Kidney glomerular epithelial cell (primary cell): Measurements from ENCODE around the gene WDR18.
"Not testable (repeated sequence)": the region's sequence is repeated elsewhere in the genome, so short reads cannot be mapped to it uniquely, and the experiment has no call there.

Source experiments
- DNase-seq: peaks from one replicate; lab custom pipeline; 2025; lab: John Stamatoyannopoulos, UW

WDR18 gene

GRCh38 chr19:1019980-1020867 is 36.1 kb downstream of the WDR18 start:
- DNase-seq: no peak

DNA sequence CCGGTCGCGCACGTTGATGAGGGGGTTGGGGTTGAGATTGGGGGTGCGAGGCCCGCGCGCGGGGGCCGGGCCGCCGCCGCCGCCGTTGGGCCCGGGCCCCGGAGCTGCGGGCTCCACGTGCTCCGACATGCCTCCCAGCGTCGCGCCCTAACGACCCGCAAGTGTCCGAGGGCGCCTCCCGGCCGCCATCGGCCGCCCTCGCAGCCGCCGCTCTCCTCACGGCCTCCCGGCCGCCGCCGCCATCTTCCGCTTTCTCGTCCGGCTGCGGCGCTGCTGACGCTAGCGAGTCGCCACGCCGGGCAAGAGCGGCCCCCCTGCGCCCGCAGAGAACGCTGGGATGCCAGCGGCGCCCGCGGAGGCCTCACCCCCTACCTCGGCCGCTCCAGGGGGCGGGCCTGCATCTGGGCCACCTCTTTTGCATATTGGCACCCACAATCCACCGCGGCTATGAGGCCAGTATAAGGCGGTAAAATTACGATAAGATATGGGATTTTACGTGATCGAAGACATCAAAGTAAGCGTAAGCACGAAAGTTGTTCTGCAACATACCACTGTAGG is 36.8 kb downstream of the WDR18 start, which contains the start of gene TMEM259:
Gene TMEM259 (minus strand): TSS at position 256 of the 558 bp plus-strand sequence. CDS start 127 bp downstream, at position 129.
- peak; percentile 93 for DNase-seq

- not testable (repeated sequence) for DNase-seq
Observed at GRCh38 chr19:1023883-1024188, 39.7 kb downstream of the WDR18 start.

DNA sequence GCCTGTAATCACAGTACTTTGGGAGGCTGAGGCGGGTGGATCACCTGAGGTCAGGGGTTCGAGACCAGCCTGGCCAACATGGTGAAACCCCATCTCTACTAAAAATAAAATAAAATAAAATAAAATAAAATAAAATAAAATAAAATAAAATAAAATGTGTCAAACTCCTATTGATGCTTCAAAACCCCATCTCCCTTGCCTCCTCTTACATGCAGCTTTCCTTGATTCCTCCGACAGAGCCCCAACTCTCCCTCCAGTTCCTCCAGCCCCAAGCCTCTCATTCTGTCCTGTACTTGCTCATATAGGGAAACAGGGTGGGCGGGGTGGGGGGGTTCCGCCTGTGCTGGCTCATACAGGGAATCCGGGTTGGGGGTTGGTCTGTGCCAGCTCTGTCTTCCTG is 40.9 kb downstream of the WDR18 start:
- not testable (repeated sequence) for DNase-seq

- DNase-seq: peak; percentile 71
Observed at GRCh38 chr19:1025960-1026782, 42.0 kb downstream of the WDR18 start, which contains the start of gene CNN2. TSS of gene CNN2 (plus strand) at chr19:1026608. CDS start at chr19:1026662, 54 bp downstream.

DNA sequence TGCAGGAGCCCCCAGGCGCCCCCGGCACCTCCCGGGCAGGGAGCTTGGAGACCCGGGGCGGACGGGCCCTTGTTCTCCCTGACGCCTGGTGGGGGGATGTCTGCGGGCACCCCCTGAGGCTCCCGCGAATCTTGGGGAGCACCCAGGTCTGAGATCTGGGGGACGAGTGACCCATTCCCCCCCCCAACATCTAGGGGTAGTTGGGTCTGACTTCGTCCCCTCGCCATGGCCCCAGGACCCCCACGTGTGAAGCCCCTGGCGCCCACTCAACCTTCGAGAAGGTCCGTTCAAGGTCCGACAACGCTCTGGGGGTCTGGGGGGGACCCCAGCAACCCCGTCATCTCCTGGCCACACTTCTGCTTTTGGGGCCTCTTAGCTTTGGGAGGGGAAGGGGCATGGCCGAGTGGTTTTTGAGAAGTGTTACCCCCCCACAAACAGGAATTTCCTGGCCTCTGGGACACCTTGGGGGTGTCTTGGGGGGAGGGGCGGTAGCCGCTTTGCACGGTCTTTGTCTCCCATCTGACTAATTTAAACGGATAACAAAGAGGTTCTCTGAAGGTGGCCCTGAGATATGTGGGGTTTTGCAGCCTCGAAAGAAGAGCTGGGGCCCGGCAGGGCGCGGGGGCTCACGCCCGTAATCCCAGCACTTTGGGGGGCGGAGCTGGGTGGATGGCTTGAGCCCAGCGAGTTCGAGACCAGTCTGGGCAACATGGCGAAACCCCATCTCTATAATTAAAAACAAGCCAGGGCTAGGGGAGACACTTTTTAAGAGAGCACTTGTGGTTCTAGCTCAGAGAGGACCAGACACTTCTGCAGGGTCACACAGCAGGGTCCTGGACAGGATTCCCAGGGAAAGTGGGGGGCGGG is 42.9 kb downstream of the WDR18 start:
- DNase-seq: no peak

DNA sequence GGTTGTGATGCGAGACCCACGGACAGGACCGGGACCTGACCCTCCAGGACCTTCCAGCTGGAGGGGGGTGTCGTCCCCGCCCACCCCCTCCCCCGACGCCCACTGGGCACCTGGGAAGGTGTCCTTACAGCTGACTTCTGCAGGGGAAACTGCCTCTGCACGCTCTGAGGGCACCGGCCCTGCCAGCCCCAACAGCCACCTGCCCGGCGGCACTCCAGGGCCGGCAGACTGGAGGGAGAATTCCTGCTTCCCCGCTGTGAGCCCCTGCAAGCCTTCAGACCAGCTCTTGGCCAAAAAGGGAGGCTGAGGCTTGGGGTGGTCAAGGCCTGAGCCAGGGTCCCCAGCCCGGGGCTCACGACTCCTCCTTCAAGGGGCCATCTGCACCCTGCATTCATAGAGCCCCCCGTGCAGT is 43.5 kb downstream of the WDR18 start:
- DNase-seq: no peak

DNA sequence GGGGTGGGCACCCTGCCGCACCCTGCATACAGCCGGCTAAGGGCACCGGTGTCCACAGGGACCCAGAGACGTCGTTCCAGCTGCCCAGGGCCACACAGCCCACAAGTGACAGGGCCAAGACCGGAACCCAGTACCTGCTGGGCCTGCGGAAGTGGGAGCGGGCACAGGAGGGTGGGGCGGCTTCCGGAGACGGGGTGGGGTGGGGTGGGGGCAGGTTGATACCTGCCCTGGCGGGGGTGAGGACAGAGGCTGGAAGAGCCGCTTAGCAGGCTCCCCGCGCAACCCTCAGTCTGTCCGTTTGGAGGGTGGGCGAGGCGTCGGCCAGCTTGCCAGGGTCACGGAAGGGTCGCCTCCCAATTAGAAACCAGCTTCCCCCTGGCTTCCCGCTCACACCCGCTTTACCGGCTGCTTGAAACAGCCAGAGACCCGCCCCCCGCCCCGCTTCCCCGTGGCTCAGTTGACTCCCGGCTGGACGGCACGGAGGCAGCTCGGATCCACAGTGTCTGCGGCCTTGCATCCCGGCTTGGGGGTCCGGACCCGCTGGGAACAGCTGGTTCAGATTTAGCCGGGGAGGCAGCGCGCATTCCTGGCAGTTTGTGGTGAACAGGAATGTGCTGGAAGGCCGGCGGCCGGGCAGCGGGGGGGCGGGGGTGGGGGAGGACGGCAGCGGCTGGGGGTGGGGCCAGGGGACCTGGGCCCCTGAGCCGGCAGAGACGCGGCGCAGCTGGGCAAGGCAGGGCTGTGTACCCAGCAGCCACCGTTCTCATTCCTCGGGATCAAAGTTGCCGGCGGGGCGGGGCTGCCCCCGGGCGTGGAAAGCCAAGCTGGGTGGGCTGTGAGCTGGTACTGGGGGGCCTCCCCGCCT is 44.1 kb downstream of the WDR18 start:
- DNase-seq: peak; percentile 59

DNA sequence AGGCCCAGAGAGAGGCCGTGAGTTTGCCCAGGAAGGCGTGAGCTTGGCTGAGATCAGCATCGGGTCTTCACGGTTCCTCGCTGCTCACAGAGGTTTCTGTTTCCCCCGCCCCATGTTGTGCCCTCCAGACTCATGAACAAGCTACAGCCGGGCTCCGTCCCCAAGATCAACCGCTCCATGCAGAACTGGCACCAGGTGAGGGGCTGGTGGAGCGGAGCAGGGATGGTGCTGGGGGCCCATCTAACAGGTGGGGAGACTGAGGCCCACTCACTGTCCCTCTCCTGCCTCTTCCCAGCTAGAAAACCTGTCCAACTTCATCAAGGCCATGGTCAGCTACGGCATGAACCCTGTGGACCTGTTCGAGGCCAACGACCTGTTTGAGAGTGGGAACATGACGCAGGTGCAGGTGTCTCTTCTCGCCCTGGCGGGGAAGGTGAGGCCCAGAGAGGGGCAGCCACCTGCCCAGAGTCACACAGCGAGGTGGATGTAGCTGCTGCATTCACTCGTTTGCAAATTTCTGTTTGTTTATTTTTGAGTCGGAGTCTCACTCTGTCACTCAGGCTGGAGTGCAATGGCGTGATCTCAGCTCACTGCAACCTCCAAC is 48.2 kb downstream of the WDR18 start:
- no peak for DNase-seq

DNA sequence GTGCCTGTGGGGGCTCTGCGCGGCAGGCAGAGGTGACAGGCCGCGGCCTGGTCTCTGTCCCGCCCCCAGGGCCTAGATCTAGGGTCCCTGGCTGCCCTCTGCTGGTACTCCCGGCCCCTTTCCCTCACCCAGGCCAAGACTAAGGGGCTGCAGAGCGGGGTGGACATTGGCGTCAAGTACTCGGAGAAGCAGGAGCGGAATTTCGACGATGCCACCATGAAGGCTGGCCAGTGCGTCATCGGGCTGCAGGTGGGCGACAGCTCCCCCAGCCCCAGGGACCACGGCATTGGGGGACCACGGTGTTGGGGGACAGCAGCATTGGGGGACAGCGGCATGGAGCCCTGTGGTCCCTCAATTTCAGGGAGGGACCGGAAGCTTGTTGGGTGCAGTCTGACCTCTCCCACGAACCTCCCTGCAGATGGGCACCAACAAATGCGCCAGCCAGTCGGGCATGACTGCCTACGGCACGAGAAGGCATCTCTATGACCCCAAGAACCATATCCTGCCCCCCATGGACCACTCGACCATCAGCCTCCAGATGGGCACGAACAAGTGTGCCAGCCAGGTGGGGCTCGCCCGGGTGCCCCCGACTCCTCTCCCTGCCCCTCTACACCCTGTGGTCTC is 52.0 kb downstream of the WDR18 start:
- DNase-seq: no peak

GRCh38 chr19:1037621-1038064 is 53.5 kb downstream of the WDR18 start:
- DNase-seq: no peak

DNA sequence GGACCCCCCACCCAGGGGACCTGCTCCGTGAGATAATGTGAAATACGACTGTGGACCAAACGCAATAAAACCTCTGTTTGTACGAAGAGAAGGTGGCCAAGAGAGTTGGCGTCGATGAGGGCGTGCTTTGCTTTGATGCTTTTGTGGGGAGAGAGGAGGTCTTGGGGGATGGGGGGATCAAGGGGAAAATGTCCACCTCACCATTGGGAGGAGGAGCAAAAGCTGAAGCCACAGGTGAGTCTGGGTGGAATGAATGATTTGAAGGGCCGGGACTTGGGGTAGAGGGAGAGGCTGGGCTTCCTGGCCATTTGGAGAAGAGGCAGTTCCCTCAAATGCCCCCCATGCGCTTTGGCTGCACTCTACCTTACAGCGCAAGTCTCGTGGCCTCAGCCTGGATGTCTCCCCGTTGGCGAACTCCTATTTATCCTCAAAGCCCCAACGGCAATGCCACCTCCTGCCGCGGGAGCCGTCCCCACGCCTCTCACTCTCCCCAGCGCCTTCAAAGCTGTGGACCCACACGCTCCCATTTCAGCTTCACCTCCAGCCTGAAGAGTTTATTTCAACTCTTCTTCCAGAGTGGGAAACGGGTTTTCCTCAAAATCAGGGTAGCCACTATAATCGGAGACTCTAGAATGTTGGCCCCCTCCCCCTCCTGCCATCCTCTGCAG is 55.0 kb downstream of the WDR18 start:
- DNase-seq: no peak

DNA sequence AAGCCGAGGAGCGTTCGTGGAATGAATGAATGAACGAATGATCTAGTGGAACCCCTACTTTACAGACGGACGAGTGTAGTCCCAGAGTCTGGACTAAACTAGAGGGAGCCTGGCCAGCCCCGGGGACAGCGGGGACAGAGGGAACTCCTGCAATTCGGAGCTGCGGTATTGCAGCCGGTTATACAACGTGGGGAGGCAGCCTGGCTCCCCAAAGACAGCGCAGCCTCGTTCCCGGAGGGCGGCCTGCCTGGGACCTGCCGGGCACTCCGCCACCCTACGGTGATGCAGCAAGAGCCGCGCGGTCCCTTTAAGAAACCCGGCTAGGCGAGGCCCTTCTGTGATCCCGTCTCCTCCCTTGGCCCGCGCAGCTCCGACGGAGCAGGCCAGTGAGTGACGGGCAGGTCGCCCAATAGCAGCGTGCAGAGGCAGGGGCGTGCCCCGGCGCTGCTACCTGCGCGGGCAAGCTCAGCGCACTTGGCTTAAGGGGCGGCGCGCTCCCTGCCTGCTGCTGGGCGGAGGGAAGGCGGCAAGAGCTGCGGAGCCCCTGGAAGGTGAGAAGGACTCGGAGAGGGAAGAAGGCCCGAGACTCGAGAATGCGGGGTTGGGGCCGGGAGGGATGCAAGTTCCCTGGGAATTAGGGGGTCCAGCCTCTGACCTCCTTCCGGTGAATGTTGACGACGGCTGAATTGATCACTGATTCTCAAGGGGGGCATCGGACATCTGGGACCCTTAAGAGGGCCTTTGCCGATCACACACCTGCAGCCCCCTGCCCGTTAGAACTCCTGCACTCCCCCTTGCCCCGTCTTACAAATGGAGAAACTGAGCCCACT is 55.7 kb downstream of the WDR18 start, which contains the start of gene ABCA7:
Gene ABCA7 (plus strand): TSS at position 462 of the 830 bp plus-strand sequence. CDS start 1,255 bp downstream, outside the sequence.
- peak; percentile 96 for DNase-seq

DNA sequence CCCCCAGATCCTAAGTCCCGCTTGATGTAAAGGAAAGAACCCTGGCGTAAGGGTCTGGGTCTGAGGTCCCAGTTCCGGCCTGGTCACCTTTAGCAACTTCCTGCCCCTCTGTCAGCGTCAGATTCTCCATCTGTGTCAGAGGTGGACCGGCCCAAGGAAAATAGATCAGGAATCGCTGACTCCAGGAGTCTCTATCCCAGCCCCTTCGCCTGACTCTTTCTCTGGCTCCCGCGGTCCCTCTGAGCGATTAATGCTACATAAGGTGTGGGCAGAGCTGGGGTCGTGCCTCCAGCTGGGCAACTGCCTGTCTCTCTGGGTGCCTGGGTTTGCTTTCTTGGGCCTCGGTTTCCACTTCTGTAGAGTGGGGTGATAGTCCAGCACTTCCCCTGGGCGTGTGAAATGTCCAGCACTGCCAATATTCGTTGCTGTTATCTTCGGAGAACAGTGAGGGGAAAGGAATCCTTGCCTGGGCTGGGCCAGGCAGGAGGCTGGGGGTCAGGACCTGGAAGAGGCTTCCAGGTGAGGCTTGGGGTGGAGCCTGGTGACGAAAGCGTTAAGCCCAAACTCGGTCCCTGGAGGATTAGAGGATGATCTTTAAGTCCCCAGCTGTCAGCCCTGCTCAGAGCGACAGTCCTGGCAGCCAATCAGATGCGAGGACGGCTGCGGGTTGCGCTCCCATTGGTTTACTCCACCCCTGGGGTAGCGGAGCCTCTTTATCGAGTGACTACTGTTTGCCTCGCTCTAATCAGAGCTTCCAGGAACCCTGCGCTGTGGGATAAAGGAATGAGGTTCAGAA is 56.5 kb downstream of the WDR18 start:
- peak; percentile 76 for DNase-seq

- DNase-seq: no peak
Observed at GRCh38 chr19:1041272-1041834, 57.2 kb downstream of the WDR18 start.

DNA sequence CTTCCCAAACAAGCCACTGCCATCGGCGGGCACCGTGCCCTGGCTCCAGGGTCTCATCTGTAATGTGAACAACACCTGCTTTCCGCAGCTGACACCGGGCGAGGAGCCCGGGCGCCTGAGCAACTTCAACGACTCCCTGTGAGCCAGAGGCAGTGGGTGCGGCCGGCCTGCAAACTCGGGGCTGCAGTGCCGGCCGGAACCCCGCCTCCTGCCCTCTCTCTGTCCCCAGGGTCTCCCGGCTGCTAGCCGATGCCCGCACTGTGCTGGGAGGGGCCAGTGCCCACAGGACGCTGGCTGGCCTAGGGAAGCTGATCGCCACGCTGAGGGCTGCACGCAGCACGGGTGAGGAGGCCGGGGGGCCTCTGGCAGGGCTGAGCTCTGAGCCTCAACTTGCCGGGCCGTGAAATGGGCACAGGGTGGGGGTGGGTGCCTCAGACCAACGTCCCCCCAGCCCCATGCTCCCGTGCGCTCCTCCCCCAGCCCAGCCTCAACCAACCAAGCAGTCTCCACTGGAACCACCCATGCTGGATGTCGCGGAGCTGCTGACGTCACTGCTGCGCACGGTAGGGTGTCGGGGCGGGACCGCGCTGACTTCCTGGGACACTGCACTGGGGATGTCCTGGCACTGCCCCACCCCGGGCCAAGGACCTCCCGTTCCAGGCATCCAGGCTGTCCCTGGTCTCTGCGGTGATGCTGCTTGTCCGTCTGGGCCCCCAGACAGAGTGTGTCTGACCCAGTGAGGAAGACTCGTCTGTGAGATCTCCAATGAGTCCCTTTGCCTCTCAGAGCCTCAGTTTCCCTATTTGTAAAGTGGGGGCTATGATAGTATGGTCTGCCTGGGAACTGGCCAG is 57.9 kb downstream of the WDR18 start:
- DNase-seq: no peak
